GM19452 (cell line): Measurements from ENCODE around the gene SDSL.

Experiments used
- ATAC-seq: cut with Tn5 transposase; IDR thresholded peaks from one replicate; pipeline ENCODE4 v1.9.1; 2021; ENCODE audit not compliant: unreplicated experiment

The SDSL gene

DNA sequence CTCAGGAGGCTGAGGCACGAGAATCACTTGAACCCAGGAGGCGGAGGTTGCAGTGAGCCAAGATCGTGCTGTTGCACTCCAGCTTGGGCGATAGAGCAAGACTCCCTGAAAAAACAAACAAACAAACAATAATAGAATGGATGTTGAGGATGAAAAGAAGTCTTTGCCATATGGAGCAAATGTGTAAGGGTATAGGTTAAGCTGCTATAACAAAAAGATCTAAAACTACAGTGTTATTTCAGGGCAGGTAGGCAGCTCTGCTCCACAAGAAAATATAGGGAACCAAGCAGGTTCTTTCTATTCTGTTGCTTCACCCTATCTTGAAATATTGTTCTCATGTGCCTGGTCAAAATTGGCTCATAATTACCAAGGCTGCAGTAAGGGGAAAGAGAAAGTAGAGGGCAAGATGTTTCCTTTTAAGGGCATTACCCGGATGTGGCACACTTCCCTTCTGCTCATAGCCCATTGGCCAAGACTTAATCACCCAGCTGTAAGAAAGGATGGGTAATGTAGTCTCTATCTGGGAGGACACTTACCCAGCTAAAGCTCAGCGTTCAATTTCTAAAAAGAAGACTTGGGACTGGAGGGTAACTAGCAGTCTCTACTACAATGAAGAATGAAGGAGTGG lies 23.5 kb downstream of the SDSL start:
- ATAC-seq = no peak

DNA sequence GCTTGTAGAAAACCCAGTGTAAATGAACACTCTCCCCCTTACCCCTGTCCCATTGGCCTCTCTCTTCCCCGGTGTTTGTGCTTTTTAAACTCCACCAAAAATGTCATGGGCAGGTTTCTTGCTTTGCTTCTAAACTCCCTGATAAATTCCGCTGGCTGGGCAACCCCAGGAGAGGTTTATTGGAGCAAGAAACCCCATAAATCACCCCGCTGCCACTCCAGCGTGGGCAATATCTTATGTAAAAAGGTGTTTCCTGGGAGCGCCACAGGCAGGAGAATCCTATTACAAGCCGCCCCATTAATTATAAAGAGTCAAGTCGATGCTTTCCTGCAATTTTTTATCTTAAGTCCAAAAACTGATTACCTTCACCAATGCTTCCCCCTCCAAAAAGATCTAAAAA lies 26.7 kb downstream of the SDSL start:
- no peak for ATAC-seq

DNA sequence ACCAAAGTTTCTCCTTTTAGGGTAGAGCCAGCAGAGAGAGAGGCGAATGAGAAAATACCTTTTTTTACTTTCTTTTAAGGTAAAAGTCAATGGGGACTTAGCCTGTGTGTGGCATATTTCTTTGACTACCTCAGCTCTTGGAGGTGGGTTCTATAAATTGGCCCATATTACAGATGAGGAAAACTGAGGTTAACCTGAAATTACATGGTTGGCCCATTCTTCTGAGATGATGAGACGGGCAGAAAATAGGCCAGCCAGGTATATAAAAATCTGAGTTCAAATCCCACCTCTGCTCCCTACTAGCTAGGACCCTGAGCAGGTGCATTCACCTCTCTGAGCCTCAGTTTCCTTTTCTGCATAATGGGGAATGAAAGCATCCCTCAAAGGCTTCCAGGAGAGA lies 27.1 kb downstream of the SDSL start:
- no peak for ATAC-seq

DNA sequence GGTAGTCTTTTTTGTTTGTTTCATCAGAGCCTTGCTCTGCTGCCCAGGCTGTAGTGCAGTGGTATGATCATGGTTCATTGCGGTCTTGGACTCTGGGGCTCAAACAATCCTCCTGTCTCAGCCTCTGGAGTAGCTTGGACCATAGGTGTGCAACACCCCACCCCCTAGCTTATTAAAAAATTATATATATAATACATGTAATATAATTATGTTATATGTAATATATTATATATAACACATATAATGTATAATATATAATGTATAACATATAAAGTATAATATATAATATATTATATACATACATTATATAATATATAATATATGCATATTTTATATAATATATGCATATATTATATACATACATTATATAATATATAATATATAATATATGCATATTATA lies 27.7 kb downstream of the SDSL start:
- ATAC-seq = no peak

DNA sequence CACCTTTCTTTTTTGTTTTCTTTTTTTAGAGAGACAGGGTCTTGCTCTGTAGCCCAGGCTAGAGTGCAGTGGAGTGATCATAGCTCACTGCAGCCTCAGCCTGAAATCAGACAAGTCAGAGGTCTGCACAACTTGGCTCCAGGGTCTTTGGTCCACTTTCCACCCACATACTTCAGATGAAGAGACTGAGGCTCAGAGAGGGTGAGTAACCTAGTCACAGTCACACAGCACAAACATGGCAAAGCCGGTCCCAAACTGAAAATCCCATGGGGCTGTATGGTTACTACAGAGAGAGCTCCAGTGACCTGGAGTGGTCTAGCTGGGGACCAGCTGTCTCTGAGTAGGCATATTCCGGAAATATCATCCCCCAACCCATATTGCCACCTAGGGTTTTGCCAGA lies 30.3 kb downstream of the SDSL start:
- ATAC-seq = no peak

DNA sequence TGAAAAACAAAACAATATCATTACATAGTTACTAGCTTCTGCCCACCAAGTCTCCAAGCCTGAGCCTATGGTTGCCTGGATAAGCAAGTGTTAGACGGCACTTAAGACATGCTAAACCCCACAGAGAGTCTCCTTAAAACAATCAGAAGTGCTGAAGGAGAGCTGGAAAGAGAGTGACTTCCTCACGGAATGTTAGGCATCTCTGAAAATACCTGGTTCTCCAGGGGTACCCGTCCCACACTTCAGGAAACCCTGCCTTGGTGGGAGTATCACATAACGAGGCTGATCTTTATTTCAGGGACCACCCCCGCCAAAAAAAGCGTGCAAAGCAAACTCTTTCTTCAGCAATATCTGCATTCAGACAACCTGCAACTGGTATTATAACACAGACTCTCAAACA lies 31.1 kb downstream of the SDSL start:
- ATAC-seq = no peak

DNA sequence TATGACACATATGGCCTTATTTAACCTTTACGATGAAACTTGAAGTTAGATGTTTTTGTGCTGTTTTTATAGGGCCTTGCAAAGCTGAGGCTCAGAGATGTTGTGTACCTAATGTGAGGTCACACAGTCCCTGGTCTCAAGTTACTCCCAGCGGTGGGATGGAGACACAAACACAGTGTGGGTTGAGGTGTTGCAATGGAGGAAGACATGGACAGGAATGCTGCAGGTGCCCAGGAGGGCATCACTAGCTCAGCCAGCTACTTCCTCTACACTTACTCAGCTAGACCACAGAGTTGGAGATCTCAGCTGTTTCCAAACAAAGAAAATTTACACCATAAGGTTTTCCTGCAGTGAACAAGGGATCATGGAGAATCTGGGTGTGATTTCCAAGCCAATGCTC lies 34.0 kb downstream of the SDSL start:
- no peak for ATAC-seq

DNA sequence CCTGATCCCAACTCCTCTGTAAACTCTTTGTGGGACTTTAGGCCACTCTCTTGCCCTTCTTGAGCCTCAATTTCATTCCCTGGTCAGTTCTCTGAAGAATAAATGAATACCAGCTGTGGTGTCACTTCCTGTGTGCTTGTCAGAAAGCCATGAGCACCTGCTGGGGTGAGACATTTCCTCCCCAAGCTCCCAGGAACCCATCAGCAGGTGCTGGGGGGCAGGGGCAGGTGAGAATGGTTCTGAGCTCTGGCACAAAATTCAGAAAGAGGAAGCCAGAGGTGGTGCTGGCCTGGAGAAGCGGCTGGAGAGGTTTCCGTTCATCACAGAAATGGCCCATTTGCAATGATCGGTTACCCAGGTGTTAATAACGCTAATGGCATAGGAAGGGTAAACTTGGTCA lies 34.6 kb downstream of the SDSL start:
- no peak for ATAC-seq

DNA sequence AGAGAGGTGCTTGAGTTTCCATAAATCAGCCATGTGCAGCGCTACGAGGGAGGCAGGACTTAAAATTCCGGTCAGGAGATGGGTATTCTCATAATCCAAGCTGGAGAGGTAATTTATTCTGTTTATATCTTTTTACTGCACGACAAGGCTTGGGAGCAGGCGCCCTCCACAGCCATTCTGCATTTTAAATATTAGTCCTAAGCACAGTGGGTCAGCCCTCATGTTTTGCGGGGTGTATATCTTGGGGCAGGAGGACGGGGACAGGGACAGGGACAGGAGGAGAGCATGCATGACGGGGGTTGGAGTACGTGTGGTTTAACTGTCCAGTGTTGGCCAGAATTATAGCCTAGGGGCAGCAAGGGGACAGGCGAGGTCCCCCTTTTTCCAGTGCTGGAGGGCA lies 35.0 kb downstream of the SDSL start:
- no peak for ATAC-seq

DNA sequence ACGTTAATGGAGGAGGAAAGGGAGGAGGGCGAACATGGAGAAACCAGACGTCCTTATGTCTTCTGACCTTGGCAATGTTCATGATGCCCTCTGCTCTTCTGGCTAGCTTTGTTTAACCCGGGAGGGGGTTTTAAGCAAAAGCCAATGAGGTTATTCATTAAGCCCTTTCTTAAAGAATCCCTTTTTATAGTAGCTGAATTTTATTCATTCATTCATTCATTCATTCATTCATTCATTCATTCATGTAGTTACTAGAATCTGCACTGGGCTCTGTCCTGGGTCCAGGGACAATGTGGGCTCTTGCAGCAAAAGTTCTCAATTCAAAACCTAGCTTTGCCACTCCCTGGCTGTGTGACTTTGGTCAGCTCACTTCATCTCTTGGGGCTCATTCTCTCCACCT lies 35.5 kb downstream of the SDSL start:
- ATAC-seq = no peak

DNA sequence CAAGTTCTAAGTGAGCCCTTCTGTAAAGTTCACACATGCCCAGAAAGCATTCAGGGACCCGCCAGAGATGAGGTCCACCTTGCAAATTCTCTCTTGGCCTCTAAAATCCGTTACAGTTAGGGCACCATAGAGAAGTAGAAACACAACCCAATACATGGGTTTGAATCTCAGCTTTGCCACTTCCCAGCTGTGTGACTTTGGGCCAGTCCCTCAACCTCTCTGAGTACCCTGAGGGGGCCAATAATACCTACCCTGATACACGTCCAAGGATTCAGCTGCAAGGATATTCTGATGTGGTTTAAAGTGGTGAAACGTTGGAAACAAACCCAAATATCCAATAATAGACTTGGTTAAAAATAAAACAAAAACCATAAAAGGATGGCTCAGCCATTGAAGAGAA lies 37.8 kb downstream of the SDSL start:
- no peak for ATAC-seq

DNA sequence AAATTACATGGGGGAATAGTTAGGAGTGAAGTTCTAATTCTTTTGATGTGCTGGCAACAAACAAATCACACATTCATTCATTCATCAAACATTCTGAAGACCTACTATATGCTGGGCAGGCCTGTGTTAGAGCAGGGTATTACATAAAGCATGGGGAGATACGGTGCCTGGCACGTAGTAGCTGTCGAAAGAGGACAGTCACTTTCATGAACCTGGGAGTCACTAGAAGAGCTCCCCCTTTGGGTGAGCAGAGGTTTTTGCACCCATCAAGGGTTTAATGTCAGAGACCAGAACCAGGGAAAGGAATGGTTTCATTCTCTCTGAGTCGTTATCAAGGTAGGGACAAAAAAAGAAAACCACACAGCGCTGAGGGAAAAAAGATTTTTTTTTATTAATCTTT lies 39.5 kb downstream of the SDSL start:
- no peak for ATAC-seq

DNA sequence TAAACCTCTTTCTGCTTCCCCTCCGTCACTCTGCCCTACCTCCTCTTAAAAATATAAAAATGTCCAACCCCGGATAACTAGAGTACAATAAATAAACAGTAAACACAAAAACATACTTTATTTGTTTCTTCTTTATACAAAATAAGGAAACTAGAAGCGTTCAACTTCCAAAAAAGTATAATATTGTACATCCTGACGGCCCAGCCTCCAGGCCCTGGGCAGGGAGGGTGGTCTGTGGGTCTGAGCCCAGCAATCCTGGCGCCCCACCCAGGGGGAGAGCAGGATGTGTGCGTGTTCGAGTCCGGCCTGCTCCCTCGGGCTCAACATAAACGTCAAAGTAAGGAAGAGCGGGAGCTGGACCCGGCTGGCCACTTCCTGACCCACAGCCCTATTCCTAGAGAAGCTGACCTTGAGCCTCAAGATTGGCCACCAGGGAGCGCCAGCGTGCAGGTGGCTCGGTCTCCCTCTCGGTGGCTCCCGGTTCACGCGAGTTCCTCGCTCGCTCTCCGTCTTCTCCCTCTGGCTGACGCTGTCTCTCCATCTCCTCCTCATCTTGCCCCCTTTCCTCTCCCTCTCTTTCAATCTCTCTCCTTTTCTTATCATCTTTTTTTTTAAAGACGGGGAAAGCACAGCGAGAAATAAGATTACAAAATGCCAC lies 40.1 kb downstream of the SDSL start:
- ATAC-seq = no peak

DNA sequence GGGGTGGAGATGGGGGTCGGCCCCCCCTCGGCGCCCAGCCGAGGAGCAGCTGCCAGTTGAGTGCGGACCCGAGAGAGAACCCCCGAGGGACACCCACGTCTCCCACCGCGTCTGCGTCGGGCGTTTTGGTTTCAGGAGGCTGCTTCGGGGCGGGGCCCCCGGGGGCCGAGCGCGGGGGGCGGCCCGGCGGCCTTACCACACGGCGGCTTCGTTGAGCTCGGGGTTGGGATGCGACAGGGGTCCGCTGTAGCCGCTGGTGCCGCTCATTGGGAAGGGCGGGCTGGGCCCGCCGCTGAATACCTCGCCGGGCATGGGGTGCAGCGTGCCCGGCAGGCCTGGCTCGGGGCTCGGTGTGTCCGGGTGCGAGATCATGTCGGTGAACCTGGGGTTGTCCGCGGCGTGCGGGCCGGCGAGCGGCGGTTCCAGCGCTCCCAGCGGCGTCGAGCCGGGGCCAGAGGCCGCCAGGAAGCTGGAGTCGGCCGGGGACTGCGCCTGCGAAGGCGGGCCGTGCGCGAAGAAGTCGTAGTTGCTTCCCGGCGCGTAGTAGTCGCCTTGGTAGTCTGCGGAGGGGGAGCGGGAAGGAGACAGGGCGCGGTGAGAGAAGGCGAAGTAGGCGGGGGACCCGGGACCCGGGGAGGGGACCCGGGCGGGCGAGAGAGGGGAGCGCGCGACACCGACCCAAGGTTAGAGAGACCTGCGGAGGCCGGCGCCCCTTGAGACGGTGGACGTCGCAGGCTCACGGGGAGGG lies 41.0 kb downstream of the SDSL start:
- no peak for ATAC-seq

DNA sequence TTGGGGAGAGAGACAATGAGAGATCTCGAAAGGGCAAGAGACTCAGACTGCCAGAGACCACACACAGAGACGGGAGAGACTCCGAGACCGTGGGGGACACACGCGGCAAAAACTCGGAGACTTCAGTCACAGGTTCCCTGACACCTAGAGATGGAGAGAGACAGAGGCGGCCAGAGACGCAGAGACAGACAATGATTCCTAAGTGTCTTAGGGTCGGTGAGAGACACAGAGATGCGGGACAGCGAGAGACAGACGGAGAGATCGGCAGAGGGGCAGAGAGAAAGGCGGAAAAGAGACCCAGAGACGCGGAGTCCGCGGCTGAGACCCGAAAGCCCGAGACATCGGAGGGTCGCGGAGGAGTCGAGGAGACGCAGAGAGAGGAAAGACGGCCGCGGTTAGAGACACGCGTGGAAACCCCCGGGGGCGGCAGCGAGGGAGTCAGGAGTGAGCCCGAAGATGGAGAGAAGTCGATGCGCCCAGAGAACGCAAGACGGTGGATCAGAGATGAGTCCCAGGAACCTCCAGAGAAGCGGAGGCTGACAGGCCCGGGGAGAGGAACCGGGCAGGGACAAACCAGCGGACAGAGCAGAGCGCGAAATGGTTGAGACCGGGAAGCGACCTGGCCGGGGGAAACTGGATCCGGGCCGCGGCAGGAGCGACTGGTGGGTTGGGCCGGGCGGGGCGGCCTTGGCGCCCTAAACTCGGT lies 41.7 kb downstream of the SDSL start:
- ATAC-seq = no peak

DNA sequence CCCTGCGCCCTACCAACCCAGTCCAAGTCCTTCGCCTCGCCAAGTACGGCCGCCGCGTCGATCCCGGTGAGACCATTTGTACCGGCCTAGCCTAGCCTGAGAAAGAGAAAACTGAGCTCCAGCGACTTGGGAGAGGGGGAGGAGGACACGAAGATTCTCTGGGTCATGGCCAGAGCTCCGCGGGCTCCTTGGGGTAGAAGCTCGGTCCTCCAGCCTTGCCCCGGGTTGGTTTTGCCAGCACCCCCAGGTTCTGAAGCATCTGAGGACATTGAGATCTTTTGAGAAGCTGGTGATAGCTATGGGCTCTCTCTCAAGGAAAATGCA lies 42.2 kb downstream of the SDSL start:
- no peak for ATAC-seq

DNA sequence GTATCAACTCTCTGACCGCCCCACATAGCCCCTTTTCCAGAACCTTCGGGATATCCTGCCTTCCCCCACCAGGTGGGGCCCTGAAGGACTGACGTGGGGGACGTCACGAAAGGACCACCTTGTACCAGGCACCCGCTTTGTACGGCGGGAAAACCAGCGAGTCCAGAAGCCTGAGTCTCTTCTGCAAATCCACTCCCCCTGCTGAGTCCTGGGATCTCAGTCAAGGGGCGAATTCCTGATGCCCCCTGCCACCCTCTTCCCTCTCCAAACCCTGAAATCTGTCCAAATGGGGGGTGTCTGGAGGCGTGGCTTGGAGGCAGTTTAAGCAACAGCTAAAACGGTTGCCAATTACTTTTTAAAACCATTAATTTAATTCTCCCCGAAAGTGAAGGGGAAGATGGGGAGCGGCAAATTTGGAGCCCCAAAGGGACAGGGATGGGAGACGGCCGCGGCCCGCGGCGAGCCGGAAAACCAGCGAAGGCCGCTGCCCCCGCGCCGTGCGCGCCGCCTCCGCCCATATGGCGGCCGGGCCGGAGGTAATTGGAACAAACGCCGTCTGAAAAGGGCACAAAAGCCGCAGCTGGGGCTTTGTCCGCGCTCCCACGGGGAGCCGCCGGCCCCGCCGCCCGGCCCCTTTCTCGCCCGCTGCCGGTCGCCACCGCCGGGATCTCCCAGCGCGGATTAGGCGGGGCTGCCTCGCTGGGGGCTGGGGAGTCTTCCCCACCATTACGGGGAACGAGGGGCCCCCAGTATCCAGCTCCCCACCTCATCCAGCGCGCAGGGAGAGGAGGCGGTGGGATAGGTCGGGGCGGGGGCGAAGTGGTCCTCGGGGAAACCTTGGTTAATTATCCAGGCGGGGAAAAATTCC lies 42.9 kb downstream of the SDSL start:
- ATAC-seq = no peak

DNA sequence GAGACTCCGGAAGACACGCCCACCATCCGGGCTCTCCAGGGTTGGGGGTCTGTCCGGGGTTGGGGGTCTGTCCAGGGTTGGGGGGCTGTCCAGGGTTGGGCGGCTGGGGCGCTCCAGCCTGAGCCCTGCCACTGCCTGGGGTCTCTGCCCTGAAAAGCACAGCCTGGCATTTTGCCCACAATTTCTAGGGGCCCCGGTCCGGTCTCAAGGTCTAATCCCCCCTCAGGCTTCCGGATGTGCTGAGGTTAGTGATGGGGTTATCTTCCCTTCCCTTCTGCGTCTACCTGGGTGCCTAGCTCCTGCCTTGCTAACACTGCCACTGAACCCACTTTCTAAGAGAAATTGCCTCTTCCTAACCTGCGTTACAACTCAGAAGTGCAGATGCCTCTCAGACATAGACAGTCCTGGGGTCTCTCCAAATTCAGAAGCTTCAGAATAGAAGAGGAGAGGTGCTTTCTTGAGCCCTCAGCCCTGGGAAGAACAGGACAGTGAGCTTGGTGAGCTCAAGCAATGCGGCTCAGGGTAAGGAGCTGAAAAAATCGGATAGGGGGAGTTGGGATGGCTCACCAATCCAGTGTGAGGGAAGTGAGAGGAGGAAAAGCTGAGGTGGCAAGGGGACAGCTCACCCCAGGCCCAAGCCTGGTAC lies 43.8 kb downstream of the SDSL start:
- no peak for ATAC-seq

DNA sequence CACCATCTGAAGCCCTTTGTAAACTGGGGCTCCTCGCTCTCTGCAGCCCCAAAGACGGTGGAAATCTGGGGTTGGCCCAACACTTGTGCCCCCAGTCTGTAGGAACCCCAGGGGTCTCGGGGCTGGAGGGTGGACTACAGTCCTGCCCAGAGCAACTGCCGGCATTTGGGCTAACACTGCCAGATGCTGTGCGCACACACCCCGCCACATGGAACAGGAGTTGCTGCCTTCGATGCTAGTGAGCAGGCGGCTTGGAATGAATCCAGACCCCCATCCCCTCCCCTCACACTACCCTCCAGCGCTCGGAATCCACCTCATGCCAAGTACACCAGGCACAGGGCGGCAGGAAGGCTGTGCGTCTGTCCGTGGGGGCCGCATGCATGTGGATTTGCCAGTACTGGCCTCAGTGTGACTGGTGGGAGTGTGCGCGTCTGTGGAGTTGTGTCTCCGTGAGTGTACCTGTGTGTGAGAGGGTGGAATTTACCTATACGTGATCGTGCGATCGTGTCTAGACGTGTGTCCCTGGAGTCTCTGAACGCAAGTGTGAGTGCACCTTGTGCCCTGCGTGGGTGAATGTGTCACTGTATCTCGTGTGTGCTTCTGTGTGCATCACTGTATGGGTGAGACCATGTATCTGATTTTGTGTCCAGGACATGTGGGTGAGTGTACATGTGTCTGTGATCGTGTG lies 44.4 kb downstream of the SDSL start:
- ATAC-seq = no peak

DNA sequence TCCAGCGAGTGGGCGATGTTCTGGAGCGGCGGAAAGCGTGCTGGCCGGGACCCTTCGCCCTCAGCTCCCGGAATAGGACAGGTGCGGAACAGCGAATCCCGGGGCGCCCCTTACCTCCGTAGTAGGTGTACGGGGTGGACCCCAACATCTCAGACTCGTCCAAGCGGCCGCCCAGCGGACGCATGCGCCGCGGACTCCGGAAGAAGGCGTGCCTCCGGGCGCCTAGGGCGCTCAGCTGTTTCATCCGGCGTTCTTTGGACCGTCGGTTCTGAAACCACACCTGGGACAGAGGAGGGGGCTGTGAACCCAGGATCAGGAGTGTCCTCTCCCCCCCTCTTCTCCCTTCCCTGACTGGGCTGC lies 44.9 kb downstream of the SDSL start:
- no peak for ATAC-seq
